H9 (cell line): Measurements from ENCODE around the gene TMEM154. TPM values are rescaled to one million over a fixed set of nuclear protein-coding genes. Genes with fewer than 3 reads are reported as not detected.

Experiments used
- DNase-seq: peaks from one replicate; pipeline ENCODE4 v3.0.0-alpha.2; 2017
- H2AFZ ChIP-seq: one replicate; pipeline ENCODE4 v1.6.1; 2013; ENCODE audit warnings: mild to moderate bottlenecking, low read length, control low read depth, moderate library complexity
- H2AK5ac ChIP-seq: 2 replicates; pipeline ENCODE4 v1.6.1; 2013; ENCODE audit warnings: low read length, control low read depth, mixed read lengths; ENCODE audit not compliant: insufficient read length
- H2BK120ac ChIP-seq: one replicate; pipeline ENCODE4 v1.6.1; 2013; ENCODE audit warnings: low read depth, mild to moderate bottlenecking, low read length, control low read depth, inconsistent platforms; ENCODE audit not compliant: poor library complexity, severe bottlenecking
- H2BK12ac ChIP-seq: 2 replicates; pipeline ENCODE4 v1.6.1; 2013; ENCODE audit warnings: low read length, control low read depth, mixed read lengths, low read depth; ENCODE audit not compliant: insufficient read length
- H2BK15ac ChIP-seq: 2 replicates; pipeline ENCODE4 v1.6.1; 2013; ENCODE audit warnings: low read depth, low read length, control low read depth
- H2BK20ac ChIP-seq: one replicate; pipeline ENCODE4 v1.6.1; 2013; ENCODE audit warnings: low read depth, mild to moderate bottlenecking, low read length, control low read depth, inconsistent platforms; ENCODE audit not compliant: poor library complexity, severe bottlenecking
- H2BK5ac ChIP-seq: 2 replicates; pipeline ENCODE4 v1.6.1; 2013; ENCODE audit warnings: low read length, control low read depth, mixed read lengths; ENCODE audit not compliant: insufficient read length
- H3K14ac ChIP-seq: 2 replicates; pipeline ENCODE4 v1.6.1; 2013; ENCODE audit warnings: low read length, control low read depth; ENCODE audit not compliant: insufficient read depth
- H3K18ac ChIP-seq: 2 replicates; pipeline ENCODE4 v1.6.1; 2013; ENCODE audit warnings: low read depth, mild to moderate bottlenecking, mixed read lengths, low read length, control low read depth; ENCODE audit not compliant: insufficient read length
- H3K23ac ChIP-seq: 2 replicates; pipeline ENCODE4 v1.6.1; 2013; ENCODE audit warnings: low read length, control low read depth, mixed read lengths, low read depth; ENCODE audit not compliant: insufficient read length
- H3K23me2 ChIP-seq: 2 replicates; pipeline ENCODE4 v1.6.1; 2013; ENCODE audit warnings: low read depth, mild to moderate bottlenecking, mixed read lengths, low read length, control low read depth; ENCODE audit not compliant: insufficient read length, poor library complexity, severe bottlenecking
- H3K27ac ChIP-seq: 2 replicates; pipeline ENCODE4 v1.5.1; 2013; ENCODE audit warnings: low read length, control low read depth, mixed read lengths, low read depth; ENCODE audit not compliant: insufficient read length
- H3K27me3 ChIP-seq: 2 replicates; pipeline ENCODE4 v1.6.1; 2013; ENCODE audit warnings: low read length, control low read depth, inconsistent platforms; ENCODE audit not compliant: insufficient read depth
- H3K4ac ChIP-seq: 2 replicates; pipeline ENCODE4 v1.6.1; 2013; ENCODE audit warnings: low read depth, mild to moderate bottlenecking, control low read depth, inconsistent platforms, low read length, moderate library complexity
- H3K4me1 ChIP-seq: 2 replicates; pipeline ENCODE4 v1.6.1; 2013; ENCODE audit warnings: low read length, control low read depth, inconsistent platforms; ENCODE audit not compliant: insufficient read depth
- H3K4me2 ChIP-seq: 2 replicates; pipeline ENCODE4 v1.6.1; 2013; ENCODE audit warnings: low read length, control low read depth, mixed read lengths; ENCODE audit not compliant: insufficient read length, insufficient read depth
- H3K56ac ChIP-seq: 2 replicates; pipeline ENCODE4 v1.6.1; 2013; ENCODE audit warnings: low read depth, mild to moderate bottlenecking, mixed read lengths, low read length, control low read depth; ENCODE audit not compliant: insufficient read length
- H3K79me1 ChIP-seq: 2 replicates; pipeline ENCODE4 v1.6.1; 2013; ENCODE audit warnings: low read depth, mild to moderate bottlenecking, moderate library complexity, low read length, control low read depth, inconsistent platforms; ENCODE audit not compliant: insufficient read depth, poor library complexity, severe bottlenecking
- H3K79me2 ChIP-seq: 2 replicates; pipeline ENCODE4 v1.6.1; 2013; ENCODE audit warnings: low read length, control low read depth, inconsistent platforms; ENCODE audit not compliant: insufficient read depth
- H3K9ac ChIP-seq: 2 replicates; pipeline ENCODE4 v1.6.1; 2013; ENCODE audit warnings: low read length, control low read depth, mixed read lengths; ENCODE audit not compliant: insufficient read length; ENCODE audit errors: extremely low read depth
- H3K9me3 ChIP-seq: one replicate; pipeline ENCODE4 v1.6.1; 2013; ENCODE audit warnings: low read depth, low read length, inconsistent platforms; ENCODE audit not compliant: control insufficient read depth
- H3T11ph ChIP-seq: one replicate; pipeline ENCODE4 v1.6.1; 2013; ENCODE audit warnings: mild to moderate bottlenecking, low read length, control low read depth, inconsistent platforms
- H4K20me1 ChIP-seq: one replicate; pipeline ENCODE4 v1.6.1; 2013; ENCODE audit not compliant: control insufficient read depth, insufficient read length, insufficient read depth
- H4K5ac ChIP-seq: 2 replicates; pipeline ENCODE4 v1.6.1; 2013; ENCODE audit warnings: low read depth, mild to moderate bottlenecking, mixed read lengths, low read length, control low read depth; ENCODE audit not compliant: insufficient read length
- H4K8ac ChIP-seq: replicated peaks from 2 replicates; pipeline ENCODE4 v1.6.1; 2013; ENCODE audit warnings: low read length, control low read depth, mixed read lengths, low read depth; ENCODE audit not compliant: insufficient read length
- H4K91ac ChIP-seq: 2 replicates; pipeline ENCODE4 v1.6.1; 2013; ENCODE audit warnings: low read depth, mild to moderate bottlenecking, moderate library complexity, mixed read lengths, low read length, control low read depth; ENCODE audit not compliant: insufficient read length
- H3K27ac Mint-ChIP-seq, 3 experiments: 2 replicates in 2 of 3; 3 replicates in 1 of 3; pipeline ENCODE4 v1.8.0; 2020 to 2021; ENCODE audit warnings: mixed read lengths in 3 of 3, mild to moderate bottlenecking in 1 of 3, moderate library complexity in 1 of 3
- H3K27me3 Mint-ChIP-seq: 2 replicates; pipeline ENCODE4 v1.8.0; 2021; ENCODE audit warnings: low read depth, mild to moderate bottlenecking, moderate library complexity, mixed read lengths
- H3K36me3 Mint-ChIP-seq, 3 experiments: 2 replicates in 2 of 3; 3 replicates in 1 of 3; pipeline ENCODE4 v1.8.0; 2020 to 2021; ENCODE audit warnings: low read depth in 3 of 3, mixed read lengths in 3 of 3; ENCODE audit not compliant: insufficient read depth in 1 of 3
- H3K4me1 Mint-ChIP-seq, 2 experiments: 2 replicates each; pipeline ENCODE4 v1.8.0; 2020; ENCODE audit warnings: mixed read lengths in 2 of 2
- H3K4me3 Mint-ChIP-seq, 2 experiments: 2 replicates in 1 of 2; 3 replicates in 1 of 2; pipeline ENCODE4 v1.8.0; 2020 to 2021; ENCODE audit warnings: mild to moderate bottlenecking in 2 of 2, mixed read lengths in 2 of 2, moderate library complexity in 1 of 2
- H3K9me3 Mint-ChIP-seq, 2 experiments: 2 replicates in 1 of 2; 3 replicates in 1 of 2; pipeline ENCODE4 v1.8.0; 2020; ENCODE audit warnings: mild to moderate bottlenecking in 2 of 2, mixed read lengths in 2 of 2, moderate library complexity in 1 of 2
- WGBS: extraction: QIAGEN DNeasy Blood & Tissue Kit; methylation state at CpG from one replicate; pipeline ENCODE4 v1.1.7; 2013; ENCODE audit warnings: missing lambda C conversion rate, low lambda C conversion rate, mixed read lengths; ENCODE audit not compliant: insufficient read length; ENCODE audit errors: extremely low coverage; 5-methylcytosine and 5-hydroxymethylcytosine counted together
- total RNA-seq: library from RNA; stranded (reverse); gene quantifications from 2 replicates; pipeline ENCODE4 v1.2.1, GENCODE V29; 2021
- TF ChIP-seq, protein P1 (sequence below): fragments of 200-600 bp; sonication (generic); conservative IDR thresholded peaks from 3 replicates; pipeline ENCODE4 v1.8.0; 2021; ENCODE audit warnings: antibody characterized with exemption, mild to moderate bottlenecking

The TMEM154 gene
- total RNA-seq, 1 experiment from 2014 or later: 1.7 TPM

GRCh38 chr4:152599636-152600035, 80.2 kb downstream of the TMEM154 start:
- no peak overlapping the region for H3K56ac ChIP-seq
- no peak overlapping the region for H3K14ac ChIP-seq
- H4K20me1 ChIP-seq: no peaks in the 10 kb centered on the region
- no peak overlapping the region for H4K5ac ChIP-seq
- H3K27me3 Mint-ChIP-seq: no peaks in the 10 kb centered on the region
- H3K27ac ChIP-seq: no peak overlapping the region
- H2BK20ac ChIP-seq: no peak overlapping the region
- H3K4me3 Mint-ChIP-seq: no peak overlapping the region
- no peak overlapping the region for H3K4me2 ChIP-seq
- no peak overlapping the region for H2BK5ac ChIP-seq
- TF ChIP-seq, protein P1, sequence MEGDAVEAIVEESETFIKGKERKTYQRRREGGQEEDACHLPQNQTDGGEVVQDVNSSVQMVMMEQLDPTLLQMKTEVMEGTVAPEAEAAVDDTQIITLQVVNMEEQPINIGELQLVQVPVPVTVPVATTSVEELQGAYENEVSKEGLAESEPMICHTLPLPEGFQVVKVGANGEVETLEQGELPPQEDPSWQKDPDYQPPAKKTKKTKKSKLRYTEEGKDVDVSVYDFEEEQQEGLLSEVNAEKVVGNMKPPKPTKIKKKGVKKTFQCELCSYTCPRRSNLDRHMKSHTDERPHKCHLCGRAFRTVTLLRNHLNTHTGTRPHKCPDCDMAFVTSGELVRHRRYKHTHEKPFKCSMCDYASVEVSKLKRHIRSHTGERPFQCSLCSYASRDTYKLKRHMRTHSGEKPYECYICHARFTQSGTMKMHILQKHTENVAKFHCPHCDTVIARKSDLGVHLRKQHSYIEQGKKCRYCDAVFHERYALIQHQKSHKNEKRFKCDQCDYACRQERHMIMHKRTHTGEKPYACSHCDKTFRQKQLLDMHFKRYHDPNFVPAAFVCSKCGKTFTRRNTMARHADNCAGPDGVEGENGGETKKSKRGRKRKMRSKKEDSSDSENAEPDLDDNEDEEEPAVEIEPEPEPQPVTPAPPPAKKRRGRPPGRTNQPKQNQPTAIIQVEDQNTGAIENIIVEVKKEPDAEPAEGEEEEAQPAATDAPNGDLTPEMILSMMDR: no peak
- H3K36me3 Mint-ChIP-seq: peaks cover 0 to 11% (median 0%) of the 10 kb centered on the region in 3 experiments; a peak in 3 of 7 replicates
- no CpG with 5 or more reads among the region's 1 CpG for WGBS
- H3K79me2 ChIP-seq: no peaks in the 10 kb centered on the region
- no peak overlapping the region for H3K18ac ChIP-seq
- no peaks in the 10 kb centered on the region for H3K4me1 ChIP-seq
- H3K27ac Mint-ChIP-seq: no peak overlapping the region; a peak in 1 of 7 replicates
- H4K91ac ChIP-seq: no peak overlapping the region
- no peak overlapping the region for H2BK15ac ChIP-seq
- H3K4me1 Mint-ChIP-seq: peaks cover under 1 to 2% of the 10 kb centered on the region in 2 experiments; a peak in 2 of 4 replicates
- no peak overlapping the region for H3K9ac ChIP-seq
- H3K79me1 ChIP-seq: no peaks in the 10 kb centered on the region
- H3K9me3 ChIP-seq: no peaks in the 10 kb centered on the region
- H3T11ph ChIP-seq: no peak overlapping the region
- H2BK120ac ChIP-seq: no peak overlapping the region
- H2AK5ac ChIP-seq: no peak overlapping the region
- no peak overlapping the region for H4K8ac ChIP-seq
- no peak for DNase-seq
- no peak overlapping the region for H2AFZ ChIP-seq
- H2BK12ac ChIP-seq: no peak overlapping the region
- H3K27me3 ChIP-seq: no peaks in the 10 kb centered on the region
- H3K9me3 Mint-ChIP-seq: peaks cover 6 to 9% of the 10 kb centered on the region in 2 experiments; a peak in 4 of 5 replicates
- no peak overlapping the region for H3K23ac ChIP-seq
- no peaks in the 10 kb centered on the region for H3K23me2 ChIP-seq
- no peak overlapping the region for H3K4ac ChIP-seq
